Upper lobe of right lung (tissue), 1 donor: ENCODE results near the gene PRR5. TPM values are rescaled to one million over a fixed set of nuclear protein-coding genes. Genes with fewer than 3 reads are reported as not detected.
"Not testable (repeated sequence)": the region's sequence is repeated elsewhere in the genome, so short reads cannot be mapped to it uniquely, and the experiment has no call there.

Experiments used
- ATAC-seq: fragments of 200-7000 bp; cut with Tn5 transposase; one replicate; pipeline ENCODE4 v1.9.1; 2020; ENCODE audit warnings: mild to moderate bottlenecking, moderate library complexity
- DNase-seq: peaks from one replicate; pipeline ENCODE4 v3.0.0-alpha.2; 2020
- H3K27ac ChIP-seq: fragments of 200-600 bp; one replicate; pipeline ENCODE4 v1.8.0; 2022
- H3K27me3 ChIP-seq: fragments of 200-600 bp; one replicate; pipeline ENCODE4 v1.8.0; 2022; ENCODE audit warnings: mild to moderate bottlenecking
- H3K36me3 ChIP-seq: fragments of 200-600 bp; one replicate; pipeline ENCODE4 v1.8.0; 2022
- H3K4me1 ChIP-seq: fragments of 200-600 bp; one replicate; pipeline ENCODE4 v1.8.0; 2022
- H3K4me3 ChIP-seq: fragments of 200-600 bp; one replicate; pipeline ENCODE4 v1.8.0; 2022; ENCODE audit warnings: mild to moderate bottlenecking
- H3K9me3 ChIP-seq: fragments of 200-600 bp; one replicate; pipeline ENCODE4 v1.8.0; 2022
- intact Hi-C: fragments of 100-400 bp; cut with DNase I; formaldehyde crosslinking; loops from one replicate; pipeline ENCODE4 v1.11.0; 2022
- long read RNA-seq: library from polyadenylated mRNA; unstranded; transcript quantifications from one replicate; pipeline ENCODE4 v2.0.0, GENCODE V29; 2021
- total RNA-seq: library from RNA; stranded (reverse); fragmentation: NEBNext Ultra II Directional; extraction: Animal tissue kit (Norgen Biotek cat#: 25700); gene quantifications from one replicate; pipeline ENCODE4 v1.2.1, GENCODE V29; 2021
- TF ChIP-seq, protein P1 (sequence below): fragments of 200-600 bp; IDR thresholded peaks from one replicate; pipeline ENCODE4 v1.8.0; 2022; ENCODE audit warnings: antibody characterized with exemption
- donor health status: DM: no; HTN: yes; CAD: no; lungs with severe emphysema.

The PRR5 gene
- 13.6 TPM for total RNA-seq
- long read RNA-seq, transcript PRR5-216 (9 exons, 1,843 nt): minor isoform, 5 of 33 reads
- long read RNA-seq, transcript PRR5-202 (8 exons, 1,878 nt): major isoform, 12 of 33 reads
- long read RNA-seq, partial matches to known transcripts: 3 of 33 reads
- long read RNA-seq, other reads (novel, unspliced or antisense): 6 of 33 reads

- Histone ChIP-seq H3K27me3 (no peaks in the 10 kb centered on the region), H3K4me3 (peak within 1 kb of the TSS; percentile 68), H3K9me3 (no peaks in the 10 kb centered on the region), H3K4me1 (peaks cover 29% of the 10 kb centered on the region), H3K27ac (peak within 1 kb of the TSS; percentile 59), H3K36me3 (no peaks in the 10 kb centered on the region)
- intact Hi-C loops: no loop called here
- TF ChIP-seq, protein P1, sequence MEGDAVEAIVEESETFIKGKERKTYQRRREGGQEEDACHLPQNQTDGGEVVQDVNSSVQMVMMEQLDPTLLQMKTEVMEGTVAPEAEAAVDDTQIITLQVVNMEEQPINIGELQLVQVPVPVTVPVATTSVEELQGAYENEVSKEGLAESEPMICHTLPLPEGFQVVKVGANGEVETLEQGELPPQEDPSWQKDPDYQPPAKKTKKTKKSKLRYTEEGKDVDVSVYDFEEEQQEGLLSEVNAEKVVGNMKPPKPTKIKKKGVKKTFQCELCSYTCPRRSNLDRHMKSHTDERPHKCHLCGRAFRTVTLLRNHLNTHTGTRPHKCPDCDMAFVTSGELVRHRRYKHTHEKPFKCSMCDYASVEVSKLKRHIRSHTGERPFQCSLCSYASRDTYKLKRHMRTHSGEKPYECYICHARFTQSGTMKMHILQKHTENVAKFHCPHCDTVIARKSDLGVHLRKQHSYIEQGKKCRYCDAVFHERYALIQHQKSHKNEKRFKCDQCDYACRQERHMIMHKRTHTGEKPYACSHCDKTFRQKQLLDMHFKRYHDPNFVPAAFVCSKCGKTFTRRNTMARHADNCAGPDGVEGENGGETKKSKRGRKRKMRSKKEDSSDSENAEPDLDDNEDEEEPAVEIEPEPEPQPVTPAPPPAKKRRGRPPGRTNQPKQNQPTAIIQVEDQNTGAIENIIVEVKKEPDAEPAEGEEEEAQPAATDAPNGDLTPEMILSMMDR: no peak
- DNase-seq (peak; percentile 90), ATAC-seq (peak; percentile 90)
Measured at GRCh38 chr22:44701824-44702478, at the start of gene PRR5. PRR5 (plus strand) TSS chr22:44702204; CDS start chr22:44702475, 271 bp downstream.

DNA sequence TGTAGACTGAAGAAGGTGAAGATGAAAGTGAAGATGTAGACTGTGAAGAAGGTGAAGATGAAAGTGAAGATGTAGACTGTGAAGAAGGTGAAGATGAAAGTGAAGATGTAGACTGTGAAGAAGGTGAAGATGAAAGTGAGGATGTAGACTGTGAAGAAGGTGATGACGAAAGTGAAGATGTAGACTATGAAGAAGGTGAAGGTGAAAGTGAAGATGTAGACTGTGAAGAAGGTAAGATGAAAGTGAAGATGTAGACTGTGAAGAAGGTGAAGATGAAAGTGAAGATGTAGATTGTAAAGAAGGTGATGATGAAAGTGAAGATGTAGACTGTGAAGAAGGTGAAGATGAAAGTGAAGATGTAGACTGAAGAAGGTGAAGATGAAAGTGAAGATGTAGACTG is 49.1 kb upstream of the PRR5 start:
- H3K4me3 ChIP-seq, DNase-seq, H3K4me1 ChIP-seq, H3K27ac ChIP-seq, H3K36me3 ChIP-seq, intact Hi-C loops, ATAC-seq, H3K27me3 ChIP-seq, H3K9me3 ChIP-seq: not testable (repeated sequence)

DNA sequence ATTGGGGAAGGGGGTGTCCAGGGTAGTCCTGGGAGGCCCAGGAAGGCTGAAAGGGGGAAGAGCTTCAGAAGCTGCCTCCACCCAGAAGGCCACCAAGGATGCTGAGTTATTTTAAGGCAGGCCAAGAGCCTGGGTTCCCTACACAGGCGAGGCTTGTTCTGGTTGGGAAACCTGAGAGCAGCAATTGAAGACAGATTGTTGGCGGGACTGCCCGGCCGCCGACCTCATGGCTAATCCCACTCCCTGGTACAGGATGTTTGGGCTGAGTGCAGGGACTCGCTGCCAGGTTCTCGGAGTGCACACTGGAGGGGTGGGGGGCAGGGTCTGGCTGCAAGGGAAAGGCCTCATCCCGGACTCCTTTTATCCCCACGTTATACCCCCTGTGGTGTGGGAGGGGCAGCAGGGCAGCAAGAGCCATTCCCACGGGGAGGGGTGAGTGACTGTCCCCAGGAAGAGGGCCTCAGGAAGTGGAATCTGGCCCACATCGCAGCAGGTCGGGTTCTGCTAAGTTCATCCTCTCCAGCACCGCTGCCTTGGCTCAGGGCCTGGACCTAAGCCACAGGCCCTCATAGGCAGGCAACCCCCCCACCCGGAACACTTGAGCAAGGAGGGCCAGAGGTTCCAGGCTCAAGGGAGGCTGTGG is 43.6 kb upstream of the PRR5 start:
- Histone ChIP-seq H3K9me3 (no peaks in the 10 kb centered on the region), H3K4me1 (no peaks in the 10 kb centered on the region), H3K36me3 (no peaks in the 10 kb centered on the region), H3K27me3 (peaks cover 4% of the 10 kb centered on the region), H3K4me3 (no peak overlapping the region), H3K27ac (no peak overlapping the region)
- TF ChIP-seq, protein P1: no peak
- ATAC-seq (peak; percentile 48), DNase-seq (peak; percentile 66)
- intact Hi-C loops: no loop called here

DNA sequence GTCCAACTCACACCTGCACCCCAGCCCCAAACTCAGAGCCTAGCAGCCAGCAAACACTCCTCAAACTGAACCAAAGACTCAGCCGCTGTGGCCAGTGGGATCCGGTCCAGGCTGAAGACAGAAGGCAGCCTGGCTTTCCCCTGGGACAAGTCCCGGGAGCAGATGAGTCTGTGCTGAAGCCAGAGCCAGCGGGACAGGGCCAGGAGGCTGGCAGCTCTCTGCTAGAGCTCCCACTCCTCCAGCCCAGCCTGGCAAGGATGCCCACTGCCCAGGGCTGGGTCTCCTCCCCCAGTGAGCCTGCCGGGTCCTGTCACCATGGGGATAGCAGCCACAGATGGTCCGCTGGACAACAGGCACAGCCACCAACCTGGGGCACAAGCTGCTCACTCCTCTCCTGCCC is 42.9 kb upstream of the PRR5 start:
- Histone ChIP-seq H3K4me3 (no peak overlapping the region), H3K27me3 (peaks cover 4% of the 10 kb centered on the region), H3K27ac (no peak overlapping the region), H3K4me1 (peaks cover 2% of the 10 kb centered on the region), H3K36me3 (no peaks in the 10 kb centered on the region), H3K9me3 (no peaks in the 10 kb centered on the region)
- TF ChIP-seq, protein P1: no peak
- DNase-seq: no peak
- ATAC-seq: no peak
- intact Hi-C loops: no loop called here

- no peaks in the 10 kb centered on the region for H3K36me3 ChIP-seq
- no peak for DNase-seq
Measured at GRCh38 chr22:44660051-44660830, 41.8 kb upstream of the PRR5 start.

More at GRCh38 chr22:44660051-44660830, 41.8 kb upstream of the PRR5 start:
- Histone ChIP-seq H3K27ac (no peak overlapping the region), H3K9me3 (no peaks in the 10 kb centered on the region), H3K27me3 (peaks cover 4% of the 10 kb centered on the region), H3K4me1 (peaks cover 12% of the 10 kb centered on the region), H3K4me3 (no peak overlapping the region)
- intact Hi-C loops: no loop called here
- ATAC-seq: no peak
- TF ChIP-seq, protein P1: no peak
